NCI-H2196 (cell line): ENCODE measurements around the gene PDLIM1.
"Not testable (repeated sequence)": the region's sequence is repeated elsewhere in the genome, so short reads cannot be mapped to it uniquely, and the experiment has no call there.

Experiments
- DNase-seq: peaks from one replicate; lab custom pipeline; 2025; ENCODE audit not compliant: unreplicated experiment; lab: John Stamatoyannopoulos, UW

The PDLIM1 gene

GRCh38 chr10:95243318-95243617 lies 47.5 kb downstream of the PDLIM1 start:
- no peak for DNase-seq

GRCh38 chr10:95242581-95243317 lies 48.1 kb downstream of the PDLIM1 start:
- peak; percentile 25 for DNase-seq

GRCh38 chr10:95241533-95241932 lies 49.3 kb downstream of the PDLIM1 start:
- DNase-seq, result peak; percentile 76

GRCh38 chr10:95240811-95241210 lies 50.0 kb downstream of the PDLIM1 start:
- DNase-seq, result no peak

- DNase-seq, result not testable (repeated sequence)
These were observed 50.7 kb downstream of the PDLIM1 start for GRCh38 chr10:95240096-95240495.

GRCh38 chr10:95237376-95238170 lies 53.2 kb downstream of the PDLIM1 start:
- no peak for DNase-seq

DNA sequence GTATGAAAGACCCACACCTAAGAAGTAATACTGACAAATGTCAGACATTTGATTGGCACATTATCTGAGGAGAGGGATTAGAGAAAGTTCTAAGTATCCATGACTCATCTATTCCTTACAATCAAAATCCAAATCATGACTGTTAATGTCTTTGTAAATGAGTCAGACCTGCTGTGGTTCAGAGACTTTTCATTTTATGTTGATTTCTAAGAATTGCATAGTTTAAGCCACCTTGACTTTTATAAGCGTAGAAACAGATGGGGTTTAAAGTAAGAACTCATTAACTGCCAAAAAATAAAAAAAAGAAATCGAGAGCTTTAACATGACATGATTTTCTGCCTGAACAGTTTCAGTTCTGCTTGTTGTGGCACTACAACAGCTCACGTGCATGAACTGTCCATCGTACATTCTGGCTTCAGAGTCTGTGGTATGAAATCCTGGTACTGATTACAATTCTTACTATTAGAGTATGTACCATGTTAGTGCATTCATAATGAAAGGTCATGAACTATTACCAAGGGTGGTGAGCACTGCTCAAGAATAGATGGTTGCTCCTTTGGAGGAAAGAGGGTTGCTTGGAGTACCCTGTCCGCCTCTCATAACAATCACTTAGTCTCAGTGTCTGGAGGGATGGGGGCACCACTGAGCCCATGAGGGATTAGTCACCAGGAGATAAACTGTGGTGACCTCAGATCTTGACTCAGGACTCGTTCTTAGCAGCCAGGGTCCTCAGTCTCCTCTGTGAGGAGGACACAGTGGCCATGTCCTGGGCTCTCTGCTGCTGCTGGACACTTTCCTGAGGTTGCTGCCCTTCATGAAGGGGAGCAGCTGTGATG lies 54.5 kb downstream of the PDLIM1 start:
- no peak for DNase-seq

DNA sequence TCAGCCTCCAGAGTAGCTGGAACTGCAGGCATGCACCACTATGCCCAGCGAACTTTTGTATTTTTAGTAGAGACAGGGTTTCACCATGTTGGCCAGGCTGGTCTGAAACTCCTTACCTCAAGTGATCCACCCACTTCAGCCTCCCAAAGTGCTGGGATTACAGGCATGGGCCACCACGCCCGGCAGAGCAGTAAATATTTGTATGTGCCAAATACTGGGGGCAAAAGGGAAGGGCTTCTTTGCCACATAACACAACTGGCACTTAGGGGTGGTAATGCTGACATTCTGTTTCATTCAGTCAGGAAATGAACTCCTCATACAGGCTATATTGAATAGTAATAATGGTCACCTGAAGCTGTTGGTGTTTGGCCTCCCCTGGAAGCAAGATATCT lies 55.1 kb downstream of the PDLIM1 start:
- DNase-seq, result no peak

DNA sequence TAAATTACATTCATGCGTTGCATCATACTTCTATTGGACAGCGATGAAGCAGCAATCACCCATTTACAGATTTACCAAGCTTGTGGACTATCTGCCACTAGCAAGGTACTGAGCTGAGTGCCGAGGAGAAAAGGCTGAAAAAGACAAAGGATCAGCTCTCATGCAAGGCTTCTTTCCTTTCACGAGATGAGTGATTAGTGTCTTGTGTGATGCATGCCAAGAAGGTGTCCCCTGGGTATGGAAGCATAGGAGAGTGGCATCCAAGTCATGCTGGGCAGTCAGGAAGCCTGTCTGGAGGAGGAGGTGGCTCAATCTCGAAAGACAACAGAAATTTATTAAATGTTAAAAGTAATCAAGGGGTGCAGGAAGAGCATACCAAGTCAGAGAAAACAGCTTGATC lies 55.9 kb downstream of the PDLIM1 start:
- DNase-seq, result no peak

GRCh38 chr10:95233377-95234034 lies 57.3 kb downstream of the PDLIM1 start:
- no peak for DNase-seq

- DNase-seq, result not testable (repeated sequence)
These were observed 59.9 kb downstream of the PDLIM1 start for GRCh38 chr10:95230677-95231586.

DNA sequence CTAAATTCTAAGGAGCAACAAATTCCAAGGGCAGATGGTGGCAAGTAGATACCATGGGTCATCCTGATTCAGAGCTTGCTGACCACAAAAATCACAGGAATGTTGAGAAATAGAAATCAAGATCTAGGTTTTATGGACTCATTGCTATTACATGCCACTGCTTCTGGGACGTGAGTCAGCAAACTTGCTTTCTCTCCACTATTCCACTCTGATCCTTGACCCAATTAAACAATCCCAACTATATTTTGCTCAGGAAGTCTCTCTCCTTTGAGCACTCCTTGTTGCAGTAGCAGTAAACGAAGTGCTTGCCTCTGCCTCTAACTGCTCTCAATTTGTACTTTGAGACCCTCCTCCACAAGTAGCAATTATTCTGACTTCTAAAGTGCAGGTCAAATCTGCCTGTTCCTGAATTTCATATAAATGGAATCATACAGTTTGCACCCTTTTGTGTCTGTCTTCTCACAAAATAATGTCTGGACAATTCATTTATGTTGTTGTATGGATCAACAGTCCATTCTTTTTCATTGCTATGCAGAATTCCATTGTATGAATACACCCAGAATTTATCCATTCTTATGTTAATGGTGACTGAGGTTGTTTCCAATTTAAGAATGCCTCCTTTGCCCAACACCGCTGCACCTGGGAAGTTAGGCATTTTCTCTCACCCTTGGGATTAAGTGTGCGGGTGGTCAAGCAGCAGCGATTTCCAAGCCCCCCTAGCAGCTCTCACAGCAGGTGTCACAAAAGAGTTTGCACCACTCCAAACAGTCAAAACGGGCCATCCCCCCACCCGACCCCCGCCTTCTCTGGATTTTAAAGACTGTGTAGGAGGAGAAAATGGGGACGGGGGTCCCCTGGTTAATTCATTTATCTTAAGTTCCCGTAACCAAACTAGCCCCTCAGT lies 60.8 kb downstream of the PDLIM1 start:
- DNase-seq, result no peak

- DNase-seq, result not testable (repeated sequence)
These were observed 61.7 kb downstream of the PDLIM1 start for GRCh38 chr10:95228934-95229723.

DNA sequence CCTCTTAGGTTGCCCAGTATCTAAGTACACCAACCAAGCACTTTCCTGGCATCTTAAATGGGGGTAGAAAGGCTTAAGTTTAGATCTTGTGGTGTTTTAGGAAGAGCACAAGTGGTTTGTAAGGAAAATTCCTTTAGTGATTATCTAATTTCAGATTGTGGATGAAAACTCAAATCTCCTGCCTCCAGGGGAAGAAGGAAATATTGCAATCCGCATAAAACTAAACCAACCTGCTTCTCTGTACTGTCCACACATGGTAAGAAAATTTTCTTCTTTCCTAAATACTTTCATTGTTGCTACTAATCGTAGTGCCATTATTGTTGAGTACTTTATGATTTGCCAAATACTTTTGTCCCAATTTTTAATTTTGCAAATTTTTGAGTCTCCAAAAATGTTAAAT lies 65.7 kb downstream of the PDLIM1 start:
- DNase-seq, result no peak

DNA sequence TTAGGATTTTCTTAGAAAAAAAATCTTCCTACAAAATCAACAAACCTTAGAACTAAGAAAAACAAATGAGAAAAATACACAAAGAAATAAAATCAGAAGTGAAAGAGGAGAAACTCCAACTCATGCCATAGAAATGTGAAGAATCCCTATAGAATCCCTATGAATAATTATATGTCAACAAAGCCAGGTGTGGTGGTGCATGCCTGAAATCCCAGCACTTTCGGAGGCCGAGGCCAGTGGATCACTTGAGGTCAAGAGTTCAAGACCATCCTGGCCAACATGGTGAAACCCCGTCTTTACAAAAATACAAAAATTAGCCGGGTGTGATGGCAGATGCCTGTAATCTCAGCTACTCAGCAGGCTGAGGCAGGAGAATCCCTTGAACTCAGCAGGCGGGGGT lies 69.7 kb downstream of the PDLIM1 start:
- no peak for DNase-seq

DNA sequence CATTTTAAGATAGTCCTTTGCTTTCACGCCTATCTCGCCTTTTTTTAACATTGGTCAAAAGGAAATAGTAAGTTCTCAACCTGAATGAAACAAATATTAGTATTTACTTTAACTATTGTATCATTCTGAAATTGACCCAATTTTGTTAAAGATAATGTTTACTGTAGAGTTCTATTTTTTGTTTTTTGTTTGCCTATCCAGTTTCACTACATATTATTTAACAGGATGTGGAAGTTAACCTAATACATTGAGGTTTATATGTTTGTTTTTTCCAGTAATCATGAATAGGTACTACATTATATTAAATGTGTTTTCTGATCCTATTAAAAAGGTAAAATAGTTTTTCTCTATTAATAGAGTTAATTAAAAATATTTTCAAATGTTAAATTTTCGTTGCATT lies 70.3 kb downstream of the PDLIM1 start:
- DNase-seq, result no peak

GRCh38 chr10:95217476-95217875 lies 73.3 kb downstream of the PDLIM1 start:
- no peak for DNase-seq

DNA sequence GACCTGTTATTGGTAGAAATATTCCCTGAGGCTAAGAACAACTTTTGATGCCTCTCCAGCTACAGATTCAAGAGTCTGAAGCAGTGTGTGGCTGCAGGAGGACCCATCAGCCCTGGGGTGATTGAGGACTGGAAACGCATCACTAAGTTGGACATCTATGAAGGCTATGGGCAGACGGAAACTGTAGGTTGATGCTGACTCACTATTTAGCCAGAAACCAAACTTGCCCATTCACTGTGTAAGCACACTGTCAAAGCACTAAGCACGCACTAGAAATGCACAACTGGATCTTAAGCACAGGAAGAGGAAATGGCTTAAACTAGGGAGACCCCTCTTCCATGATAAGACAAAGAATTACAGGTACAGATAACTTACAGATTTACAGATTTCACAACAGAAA lies 76.0 kb downstream of the PDLIM1 start:
- DNase-seq, result peak; percentile 3
